A673 (cell line): Measurements from ENCODE around the gene TGFA. TPM values are rescaled to one million over a fixed set of nuclear protein-coding genes. Genes with fewer than 3 reads are reported as not detected.

Experiments used
- BruUV-seq: library from RNA; stranded (reverse); fragments of 400-500 nt; replicated peaks from 2 replicates; lab custom pipeline; 2021; lab: Mats Ljungman, UMichigan
- CTCF ChIA-PET: fragments of 300-600 bp; sonication (Branson Sonifier 250); formaldehyde crosslinking; loops from one replicate; lab custom pipeline; 2022; ENCODE audit warnings: antibody characterized with exemption; lab: Charles Lee
- POLR2A ChIA-PET: fragments of 300-600 bp; sonication (Branson Sonifier 250); formaldehyde crosslinking; loops from one replicate; lab custom pipeline; 2022; ENCODE audit warnings: antibody characterized with exemption; ENCODE audit not compliant: low non-redundant PET; lab: Charles Lee
- DNase-seq: peaks from one replicate; pipeline ENCODE4 v3.0.0-alpha.2; 2015; ENCODE audit warnings: low spot score
- H3K27ac ChIP-seq: fragments of 200-600 bp; sonication (generic); 2 replicates; pipeline ENCODE4 v1.5.1; 2016; ENCODE audit warnings: mixed run types, low read depth, mild to moderate bottlenecking, mixed read lengths, antibody characterized with exemption, low read length; ENCODE audit not compliant: poor library complexity, severe bottlenecking
- H3K27me3 ChIP-seq: fragments of 200-600 bp; sonication (generic); replicated peaks from 2 replicates; pipeline ENCODE4 v1.6.1; 2017; ENCODE audit warnings: mixed run types, low read depth, mild to moderate bottlenecking, mixed read lengths, antibody characterized with exemption, low read length; ENCODE audit not compliant: insufficient read depth, poor library complexity
- H3K36me3 ChIP-seq: fragments of 200-600 bp; sonication (generic); 2 replicates; pipeline ENCODE4 v1.6.1; 2016; ENCODE audit warnings: mixed run types, mild to moderate bottlenecking, mixed read lengths, antibody characterized with exemption, low read length; ENCODE audit not compliant: insufficient read depth, poor library complexity, severe bottlenecking
- H3K4me1 ChIP-seq: fragments of 200-600 bp; sonication (generic); 2 replicates; pipeline ENCODE4 v1.6.1; 2017; ENCODE audit warnings: mixed run types, mild to moderate bottlenecking, mixed read lengths, antibody characterized with exemption, low read length; ENCODE audit not compliant: insufficient read depth, poor library complexity, severe bottlenecking
- H3K4me3 ChIP-seq: fragments of 200-600 bp; sonication (generic); 2 replicates; pipeline ENCODE4 v1.5.1; 2016; ENCODE audit warnings: low read depth, mixed run types, mild to moderate bottlenecking, mixed read lengths, low read length; ENCODE audit not compliant: poor library complexity, severe bottlenecking
- H3K9me3 ChIP-seq: fragments of 200-600 bp; sonication (generic); 2 replicates; pipeline ENCODE4 v1.6.1; 2016; ENCODE audit warnings: mixed run types, low read depth, mild to moderate bottlenecking, mixed read lengths, antibody characterized with exemption, low read length; ENCODE audit not compliant: poor library complexity, severe bottlenecking
- EZH2 ChIP-seq: fragments of 200-600 bp; sonication (generic); IDR thresholded peaks from 2 replicates; pipeline ENCODE4 v1.6.1; 2017; ENCODE audit warnings: borderline replicate concordance, low read depth, mild to moderate bottlenecking, mixed read lengths, antibody characterized with exemption, low read length; ENCODE audit not compliant: poor library complexity, severe bottlenecking
- intact Hi-C: fragments of 100-400 bp; cut with micrococcal nuclease; formaldehyde crosslinking; loops from one replicate; pipeline ENCODE4 v1.10.0; 2022; ENCODE audit not compliant: unreplicated experiment
- total RNA-seq: library from RNA; stranded (reverse); gene quantifications from 2 replicates; pipeline ENCODE4 v1.2.3, GENCODE V29; 2021
- TF ChIP-seq, protein P1 (sequence below): fragments of 300-800, 200-600 bp; sonication (generic); conservative IDR thresholded peaks from 2 replicates; pipeline ENCODE4 v1.5.1; 2017; ENCODE audit warnings: low read depth, mild to moderate bottlenecking, antibody characterized with exemption, low read length, moderate library complexity, mixed read lengths

The TGFA gene
- total RNA-seq, 1 experiment from 2014 or later: 0.13 TPM

DNA sequence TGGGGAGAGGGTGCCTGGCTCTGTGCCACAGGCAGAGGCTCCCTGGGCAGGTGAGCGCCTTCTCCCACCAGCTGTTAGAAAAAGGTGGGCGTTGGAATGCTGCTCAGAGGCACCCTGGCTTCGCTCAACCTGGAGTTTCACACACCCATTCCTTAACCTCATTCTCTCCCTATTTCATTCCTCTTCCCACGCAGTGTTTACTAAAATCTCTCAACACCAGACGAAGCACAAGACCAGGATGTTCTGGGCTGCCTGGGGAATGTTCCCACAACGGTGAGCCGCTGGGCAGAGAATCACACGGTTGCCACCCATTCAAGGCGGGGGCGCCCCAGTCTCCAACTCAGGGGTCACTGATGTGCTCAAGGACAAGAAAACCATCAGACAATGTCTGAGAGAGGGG is 64.5 kb downstream of the TGFA start:
- intact Hi-C loops: no loop called here
- Histone ChIP-seq H3K4me3 (no peak overlapping the region), H3K36me3 (no peaks in the 10 kb centered on the region), H3K27me3 (peaks cover 62% of the 10 kb centered on the region), H3K9me3 (no peaks in the 10 kb centered on the region), H3K4me1 (no peaks in the 10 kb centered on the region), H3K27ac (no peak overlapping the region)
- no peak for DNase-seq
- ChIA-PET POLR2A (no interaction called here), CTCF (no interaction called here)
- BruUV-seq: no TSS peak
- no peak for TF ChIP-seq EZH2
- TF ChIP-seq, protein P1, sequence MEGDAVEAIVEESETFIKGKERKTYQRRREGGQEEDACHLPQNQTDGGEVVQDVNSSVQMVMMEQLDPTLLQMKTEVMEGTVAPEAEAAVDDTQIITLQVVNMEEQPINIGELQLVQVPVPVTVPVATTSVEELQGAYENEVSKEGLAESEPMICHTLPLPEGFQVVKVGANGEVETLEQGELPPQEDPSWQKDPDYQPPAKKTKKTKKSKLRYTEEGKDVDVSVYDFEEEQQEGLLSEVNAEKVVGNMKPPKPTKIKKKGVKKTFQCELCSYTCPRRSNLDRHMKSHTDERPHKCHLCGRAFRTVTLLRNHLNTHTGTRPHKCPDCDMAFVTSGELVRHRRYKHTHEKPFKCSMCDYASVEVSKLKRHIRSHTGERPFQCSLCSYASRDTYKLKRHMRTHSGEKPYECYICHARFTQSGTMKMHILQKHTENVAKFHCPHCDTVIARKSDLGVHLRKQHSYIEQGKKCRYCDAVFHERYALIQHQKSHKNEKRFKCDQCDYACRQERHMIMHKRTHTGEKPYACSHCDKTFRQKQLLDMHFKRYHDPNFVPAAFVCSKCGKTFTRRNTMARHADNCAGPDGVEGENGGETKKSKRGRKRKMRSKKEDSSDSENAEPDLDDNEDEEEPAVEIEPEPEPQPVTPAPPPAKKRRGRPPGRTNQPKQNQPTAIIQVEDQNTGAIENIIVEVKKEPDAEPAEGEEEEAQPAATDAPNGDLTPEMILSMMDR: no peak

DNA sequence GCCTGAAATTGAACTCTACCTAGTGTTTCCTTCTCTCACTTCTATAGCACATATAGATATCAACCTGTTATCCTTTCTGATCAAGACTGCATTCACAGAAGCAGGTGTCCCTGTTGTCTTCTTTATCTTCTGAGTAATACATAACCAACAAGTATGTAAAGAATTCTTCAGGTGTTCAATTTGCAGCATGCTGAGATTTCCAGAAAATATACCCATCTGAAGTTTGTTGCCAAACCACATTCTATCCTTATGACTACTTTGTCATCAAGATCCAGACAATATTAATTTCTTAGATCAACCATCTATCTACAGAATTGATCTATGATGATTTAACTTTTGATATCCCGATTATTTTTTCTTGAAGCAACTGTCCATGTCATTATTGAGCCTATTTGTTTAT is 69.5 kb downstream of the TGFA start:
- ChIA-PET POLR2A (no interaction called here), CTCF (no interaction called here)
- no peak for DNase-seq
- no peaks in the 10 kb centered on the region for H3K4me1 ChIP-seq
- no TSS peak for BruUV-seq
- intact Hi-C loops: no loop called here
- no peak overlapping the region for H3K27ac ChIP-seq
- TF ChIP-seq, protein P1: no peak
- TF ChIP-seq EZH2: no peak
- peaks cover 63% of the 10 kb centered on the region for H3K27me3 ChIP-seq
- no peak overlapping the region for H3K4me3 ChIP-seq
- H3K9me3 ChIP-seq: no peaks in the 10 kb centered on the region
- no peaks in the 10 kb centered on the region for H3K36me3 ChIP-seq

- Histone ChIP-seq H3K27ac (no peak overlapping the region), H3K27me3 (peaks cover 62% of the 10 kb centered on the region), H3K9me3 (no peaks in the 10 kb centered on the region), H3K36me3 (no peaks in the 10 kb centered on the region), H3K4me3 (no peak overlapping the region), H3K4me1 (no peaks in the 10 kb centered on the region)
- POLR2A ChIA-PET: no interaction called here
- TF ChIP-seq, protein P1: no peak
- no peak for TF ChIP-seq EZH2
- no TSS peak for BruUV-seq
- CTCF ChIA-PET: no interaction called here
- intact Hi-C loops: no loop called here
- DNase-seq: no peak
Measured at GRCh38 chr2:70482401-70482800, 71.2 kb downstream of the TGFA start.
